Body of pancreas (tissue), 4 donors: ENCODE measurements around the gene UAP1L1.
A peak's percentile ranks its signal among the peaks of the same experiment; 100 is the strongest.

Source experiments
- POLR2A ChIP-seq, 3 donors: fragments of 450-650 bp; IDR thresholded peaks; one replicate each; pipeline ENCODE4 v1.6.1; 2016; ENCODE audit warnings: antibody characterized with exemption in 3 of 3, mild to moderate bottlenecking in 2 of 3
- TF ChIP-seq, protein P1 (sequence below), 7 experiments: fragments of 450-650 bp in 4 of 7; fragments of 200-600 bp in 3 of 7; sonication (generic) in 3 of 7; IDR thresholded peaks; one replicate each; pipeline ENCODE4 v1.5.1; 2016 to 2019; ENCODE audit warnings: antibody characterized with exemption in 7 of 7

DNA sequence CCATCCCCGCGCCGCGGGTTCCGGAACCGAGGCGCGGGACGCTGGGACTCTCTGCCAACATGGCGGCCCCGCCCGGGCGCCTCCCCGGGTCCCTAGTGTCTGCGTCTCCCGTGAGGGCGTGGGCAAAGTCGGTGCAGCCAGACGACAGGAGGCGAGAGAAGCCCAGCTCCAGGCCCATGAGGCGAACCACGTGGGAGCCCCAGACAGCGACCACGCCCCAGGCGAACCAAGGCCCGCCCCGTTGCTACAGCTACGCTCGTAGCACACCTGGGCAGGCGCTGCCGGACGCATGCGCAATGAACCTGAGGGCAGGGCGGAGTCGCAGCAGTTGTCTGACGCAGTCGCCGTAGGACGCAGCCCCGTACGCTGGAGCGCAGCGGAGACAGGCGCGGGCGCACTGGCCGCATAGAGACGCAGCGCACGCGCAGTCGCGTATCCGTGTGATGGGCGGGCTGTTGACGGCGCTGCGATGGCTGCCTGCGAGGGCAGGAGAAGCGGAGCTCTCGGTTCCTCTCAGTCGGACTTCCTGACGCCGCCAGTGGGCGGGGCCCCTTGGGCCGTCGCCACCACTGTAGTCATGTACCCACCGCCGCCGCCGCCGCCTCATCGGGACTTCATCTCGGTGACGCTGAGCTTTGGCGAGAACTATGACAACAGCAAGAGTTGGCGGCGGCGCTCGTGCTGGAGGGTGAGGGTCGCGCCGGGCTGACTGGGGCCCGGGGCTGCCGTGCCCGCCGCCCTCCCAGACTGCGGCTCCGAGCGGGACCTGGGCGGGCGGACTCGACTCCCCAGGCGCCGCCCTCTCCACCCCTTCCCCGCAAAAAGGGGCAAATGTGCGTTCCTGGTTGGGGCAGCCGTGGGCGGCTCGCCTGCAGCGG, 9.5 kb downstream of the UAP1L1 start, which contains the start of gene MAN1B1:
- TF ChIP-seq, protein P1, sequence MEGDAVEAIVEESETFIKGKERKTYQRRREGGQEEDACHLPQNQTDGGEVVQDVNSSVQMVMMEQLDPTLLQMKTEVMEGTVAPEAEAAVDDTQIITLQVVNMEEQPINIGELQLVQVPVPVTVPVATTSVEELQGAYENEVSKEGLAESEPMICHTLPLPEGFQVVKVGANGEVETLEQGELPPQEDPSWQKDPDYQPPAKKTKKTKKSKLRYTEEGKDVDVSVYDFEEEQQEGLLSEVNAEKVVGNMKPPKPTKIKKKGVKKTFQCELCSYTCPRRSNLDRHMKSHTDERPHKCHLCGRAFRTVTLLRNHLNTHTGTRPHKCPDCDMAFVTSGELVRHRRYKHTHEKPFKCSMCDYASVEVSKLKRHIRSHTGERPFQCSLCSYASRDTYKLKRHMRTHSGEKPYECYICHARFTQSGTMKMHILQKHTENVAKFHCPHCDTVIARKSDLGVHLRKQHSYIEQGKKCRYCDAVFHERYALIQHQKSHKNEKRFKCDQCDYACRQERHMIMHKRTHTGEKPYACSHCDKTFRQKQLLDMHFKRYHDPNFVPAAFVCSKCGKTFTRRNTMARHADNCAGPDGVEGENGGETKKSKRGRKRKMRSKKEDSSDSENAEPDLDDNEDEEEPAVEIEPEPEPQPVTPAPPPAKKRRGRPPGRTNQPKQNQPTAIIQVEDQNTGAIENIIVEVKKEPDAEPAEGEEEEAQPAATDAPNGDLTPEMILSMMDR (IDR thresholded peaks at IDR 0.05): peak in 3 of 7 experiments; percentile 0 to 14 (median 4)
- TF ChIP-seq POLR2A (IDR thresholded peaks at IDR 0.05): peak; percentile 73 to 86 (median 84)
